GM21737 (cell line): ENCODE measurements around the gene TBCK.
"Not testable (repeated sequence)": the region's sequence is repeated elsewhere in the genome, so short reads cannot be mapped to it uniquely, and the experiment has no call there.

Experiments
- ATAC-seq: cut with Tn5 transposase; IDR thresholded peaks from one replicate; pipeline ENCODE4 v1.9.1; 2021; ENCODE audit warnings: mild to moderate bottlenecking, moderate library complexity; ENCODE audit not compliant: unreplicated experiment

TBCK gene

GRCh38 chr4:106238820-106239420 lies 77.1 kb downstream of the TBCK start:
- peak; percentile 74 for ATAC-seq

GRCh38 chr4:106231931-106232330 lies 84.1 kb downstream of the TBCK start:
- ATAC-seq, result no peak

- no peak for ATAC-seq
Measured at GRCh38 chr4:106222548-106222947, 93.5 kb downstream of the TBCK start.

GRCh38 chr4:106213291-106213690 lies 102.7 kb downstream of the TBCK start:
- not testable (repeated sequence) for ATAC-seq

- no peak for ATAC-seq
Measured at GRCh38 chr4:106210021-106210420, 106.0 kb downstream of the TBCK start.

DNA sequence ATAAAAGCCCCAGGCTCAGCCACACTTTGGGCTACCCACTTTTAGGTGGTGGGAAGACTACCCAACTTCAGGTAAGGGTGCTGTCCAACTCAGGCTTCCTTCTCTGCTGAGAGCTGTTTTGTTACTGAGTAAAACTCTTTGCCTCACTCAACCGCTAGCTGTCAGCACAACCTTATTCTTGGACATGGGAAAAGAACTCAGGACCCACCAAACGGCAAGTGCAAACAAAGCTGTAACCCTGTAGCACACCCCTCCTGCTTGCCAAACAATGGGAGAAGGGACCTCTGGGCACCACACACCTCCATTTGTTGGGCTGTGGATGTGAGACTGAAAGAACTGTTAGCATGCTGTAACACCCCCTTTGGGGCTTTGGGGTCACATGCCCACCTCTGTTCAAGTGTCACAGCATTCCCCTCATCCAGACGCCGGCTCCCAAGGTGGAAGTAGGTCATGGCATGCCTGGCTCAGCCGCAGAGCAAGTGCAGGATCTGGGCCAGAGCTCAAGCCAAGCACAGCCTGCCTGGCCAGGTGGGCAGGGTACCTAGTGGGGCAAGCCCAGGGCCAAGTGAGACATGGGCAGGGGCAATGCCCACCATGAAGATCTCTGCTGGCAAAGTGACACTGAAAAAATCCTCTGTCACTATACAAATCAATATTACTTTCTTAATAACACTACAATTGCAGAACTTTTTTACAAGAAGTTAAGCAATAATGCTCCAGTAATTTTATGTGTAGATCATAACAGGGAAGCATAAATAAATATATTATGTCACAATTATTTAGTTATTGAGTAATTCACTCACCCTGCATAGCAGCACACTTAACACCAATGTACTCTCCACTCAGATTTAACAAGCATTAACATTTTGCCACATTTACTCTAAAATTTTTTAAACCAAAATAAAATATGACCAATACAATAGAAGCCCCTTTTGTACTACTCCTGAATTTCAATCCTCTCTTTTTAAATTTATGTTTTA lies 107.2 kb downstream of the TBCK start:
- no peak for ATAC-seq

DNA sequence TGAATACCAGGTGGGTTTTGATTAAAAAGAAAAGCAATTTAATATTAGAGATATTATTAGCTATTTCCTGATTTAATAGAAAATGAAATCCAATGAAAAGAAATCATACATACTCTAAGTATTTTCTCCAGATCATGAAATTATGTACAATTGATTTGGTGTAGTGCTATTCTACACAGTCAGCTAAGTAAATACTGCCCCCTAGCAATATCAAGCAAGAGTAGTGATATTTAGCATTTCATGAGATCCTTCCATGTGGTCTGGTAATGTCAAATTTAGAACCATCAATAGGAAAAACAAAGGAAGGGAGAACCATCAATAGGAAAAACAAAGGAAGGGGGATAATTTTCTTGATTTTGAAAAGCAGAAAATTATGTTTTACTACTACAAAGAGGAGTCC lies 114.6 kb downstream of the TBCK start:
- no peak for ATAC-seq

GRCh38 chr4:106195435-106195950 lies 120.5 kb downstream of the TBCK start:
- ATAC-seq, result no peak

DNA sequence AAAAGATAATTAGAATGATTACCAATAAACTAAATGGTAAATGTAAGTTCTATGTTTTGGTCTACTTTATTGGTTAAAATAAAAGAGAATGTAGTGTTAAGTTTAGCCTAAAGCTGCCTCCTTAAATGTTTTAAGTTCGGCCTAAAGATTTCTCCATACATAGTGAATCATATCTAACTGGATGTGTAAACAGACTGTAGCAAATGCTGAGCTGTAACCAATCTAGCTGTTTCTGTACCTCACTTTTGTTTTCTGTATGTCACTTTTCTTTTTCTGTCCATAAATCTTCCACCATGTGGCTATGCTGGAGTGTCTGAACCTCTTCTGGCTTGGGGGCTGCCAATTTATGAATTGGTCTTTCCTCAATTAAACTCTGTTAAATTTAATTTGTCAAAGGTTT lies 121.2 kb downstream of the TBCK start:
- no peak for ATAC-seq

- no peak for ATAC-seq
Measured at GRCh38 chr4:106192131-106192530, 123.9 kb downstream of the TBCK start.

GRCh38 chr4:106186201-106186600 lies 129.8 kb downstream of the TBCK start:
- ATAC-seq, result no peak

DNA sequence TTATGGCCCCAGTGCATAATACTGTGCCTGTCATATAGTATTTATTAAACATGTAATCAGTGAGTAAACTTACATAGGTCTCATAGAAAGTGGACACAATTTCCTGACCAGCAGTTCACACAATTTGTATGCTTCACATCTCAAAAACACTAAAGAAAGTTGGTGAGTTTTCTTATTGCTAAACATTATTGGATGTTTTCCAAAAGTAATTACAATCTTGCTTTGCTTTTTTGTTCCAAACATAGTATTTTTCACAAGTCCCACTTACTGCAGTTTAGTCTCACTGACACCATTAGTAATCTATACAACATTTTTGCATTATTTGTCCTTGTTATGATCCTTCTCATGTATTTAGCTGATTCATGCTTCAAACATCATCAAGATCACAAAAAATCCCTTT lies 132.5 kb downstream of the TBCK start:
- no peak for ATAC-seq

DNA sequence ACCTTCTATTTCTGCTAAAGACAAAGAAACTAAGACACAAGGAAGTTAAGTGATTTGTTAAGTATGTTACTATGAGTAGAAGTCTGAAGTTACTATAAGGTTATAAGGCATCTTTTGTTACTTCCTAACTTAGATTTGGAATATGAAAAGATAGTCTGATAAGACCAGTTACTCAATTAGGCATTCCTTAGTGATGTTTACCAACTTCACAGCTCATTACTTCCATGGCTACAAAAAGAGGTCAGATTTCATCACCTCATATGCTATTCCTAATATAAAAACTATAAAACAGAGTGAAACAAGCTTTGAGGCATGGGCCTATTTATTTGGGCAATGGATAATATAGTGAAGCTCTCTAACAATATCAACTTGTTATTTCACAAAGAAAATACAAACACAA lies 143.1 kb downstream of the TBCK start:
- no peak for ATAC-seq

DNA sequence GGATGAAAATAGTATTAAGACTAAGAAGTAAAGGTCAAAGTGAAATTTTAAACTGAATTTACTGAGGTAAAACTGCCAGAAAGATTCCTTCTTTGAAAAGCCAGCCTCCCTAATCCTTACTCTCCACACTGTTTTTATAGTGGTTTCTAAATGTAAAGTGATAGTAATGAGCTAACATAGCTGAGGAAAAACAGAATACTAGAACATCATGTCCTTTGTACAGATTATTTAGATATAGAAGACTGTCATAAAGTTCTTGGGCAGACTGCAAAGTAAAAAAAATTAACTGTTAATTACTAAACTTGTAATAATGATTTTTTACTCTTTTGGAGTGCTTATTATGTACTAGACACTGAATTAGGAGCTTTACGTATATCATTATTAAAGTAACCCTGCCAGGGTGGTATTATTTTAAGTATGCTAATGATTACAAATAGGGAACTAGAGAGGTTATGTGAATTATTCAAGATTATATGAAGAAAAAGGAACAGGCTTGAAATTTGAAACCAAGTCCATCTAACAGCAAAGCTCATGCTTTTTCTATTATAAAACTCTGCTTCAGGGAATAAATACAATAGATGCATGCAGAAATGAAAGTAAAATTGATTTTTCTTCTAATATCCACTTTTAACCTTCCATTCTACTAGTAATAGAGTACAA lies 150.5 kb downstream of the TBCK start:
- no peak for ATAC-seq

GRCh38 chr4:106162278-106162677 lies 153.7 kb downstream of the TBCK start:
- ATAC-seq, result no peak

- no peak for ATAC-seq
Measured at GRCh38 chr4:106160560-106160959, 155.4 kb downstream of the TBCK start.

GRCh38 chr4:106149911-106150310 lies 166.1 kb downstream of the TBCK start:
- no peak for ATAC-seq

- ATAC-seq, result no peak
Measured at GRCh38 chr4:106149026-106149425, 167.0 kb downstream of the TBCK start.

GRCh38 chr4:106142616-106143127 lies 173.3 kb downstream of the TBCK start:
- ATAC-seq, result no peak

DNA sequence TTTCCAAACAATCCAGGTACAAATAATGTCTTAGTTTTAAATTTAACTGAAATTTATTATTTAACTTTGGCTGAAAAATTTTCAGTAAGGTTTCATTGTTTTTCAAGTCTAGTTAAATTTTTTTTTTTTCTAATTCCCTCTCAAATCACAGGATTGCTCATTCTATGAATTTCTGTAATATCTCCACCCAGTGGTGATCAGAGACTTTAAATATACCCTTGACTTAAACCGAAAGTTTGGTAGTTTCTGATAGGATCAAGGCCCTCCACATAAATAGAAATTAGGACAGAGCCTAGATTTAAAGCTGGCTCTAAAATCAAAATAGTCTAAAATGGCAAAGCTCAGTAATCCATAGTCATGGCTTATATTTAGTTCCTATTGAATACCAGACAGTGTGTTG lies 175.4 kb downstream of the TBCK start:
- ATAC-seq, result no peak

DNA sequence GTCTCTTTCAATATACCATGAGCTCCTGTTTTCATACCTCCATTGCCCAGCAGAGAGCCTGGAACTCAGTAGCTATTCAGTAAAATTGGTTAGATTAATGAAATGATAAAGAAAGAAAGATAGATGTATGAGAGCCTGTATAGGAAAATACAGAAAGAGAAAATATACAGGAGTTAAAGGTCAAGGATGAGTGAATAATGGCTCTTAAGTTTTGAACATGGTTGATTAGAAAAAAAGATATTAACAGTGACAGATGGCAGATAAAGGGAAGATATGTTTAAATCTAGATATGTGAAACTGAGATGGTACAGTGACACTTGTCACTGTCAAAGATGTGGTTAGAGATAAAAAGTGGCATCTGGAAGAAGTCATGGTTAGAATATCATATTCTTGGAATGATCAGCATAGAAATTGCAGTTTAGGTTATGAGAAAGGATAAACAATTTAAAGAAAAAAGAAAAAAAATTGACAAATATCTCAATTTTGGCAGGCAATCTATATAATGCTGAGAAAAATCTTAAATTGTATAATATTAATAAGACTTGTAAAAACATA lies 179.2 kb downstream of the TBCK start:
- ATAC-seq, result no peak
